Right renal pelvis (tissue), 4 donors: ENCODE results near the gene LRRC49. TPM values are rescaled to one million over a fixed set of nuclear protein-coding genes. Genes with fewer than 3 reads are reported as not detected.

Experiments used
- DNase-seq, 4 donors: peaks; one replicate each; pipeline ENCODE4 v3.0.0-alpha.2; 2013; ENCODE audit warnings: low read depth in 4 of 4, low spot score in 3 of 4, missing footprints in 1 of 4
- polyA plus RNA-seq, 4 donors: library from polyadenylated mRNA; unstranded; fragments of 120-200 nt; gene quantifications; one replicate each; pipeline ENCODE4 v1.2.1, GENCODE V29; 2013; ENCODE audit not compliant: insufficient read length in 4 of 4

Gene LRRC49
- polyA plus RNA-seq, 4 donors, result 16.4 to 21.0 (median 19.0) TPM

GRCh38 chr15:71083349-71083748 is 190.7 kb downstream of the LRRC49 start:
- DNase-seq, result no peak

- DNase-seq, result no peak
Observed at GRCh38 chr15:71084264-71084663, 191.6 kb downstream of the LRRC49 start.

- no peak for DNase-seq
Observed at GRCh38 chr15:71085809-71086208, 193.2 kb downstream of the LRRC49 start.

GRCh38 chr15:71088155-71088554 is 195.5 kb downstream of the LRRC49 start:
- no peak for DNase-seq

- no peak for DNase-seq
Observed at GRCh38 chr15:71088683-71089082, 196.1 kb downstream of the LRRC49 start.

GRCh38 chr15:71089801-71090200 is 197.2 kb downstream of the LRRC49 start:
- DNase-seq, result no peak

- DNase-seq, result no peak
Observed at GRCh38 chr15:71091601-71092000, 199.0 kb downstream of the LRRC49 start.

GRCh38 chr15:71092056-71092600 is 199.5 kb downstream of the LRRC49 start:
- no peak for DNase-seq

GRCh38 chr15:71093054-71094024 is 200.7 kb downstream of the LRRC49 start:
- DNase-seq, result no peak

GRCh38 chr15:71094137-71094536 is 201.5 kb downstream of the LRRC49 start:
- DNase-seq, result no peak

GRCh38 chr15:71096676-71097075 is 204.1 kb downstream of the LRRC49 start:
- no peak for DNase-seq

GRCh38 chr15:71097890-71098289 is 205.3 kb downstream of the LRRC49 start:
- DNase-seq, result no peak

GRCh38 chr15:71098920-71099319 is 206.3 kb downstream of the LRRC49 start:
- no peak for DNase-seq

Other genes with a start within 250 kb of the LRRC49 start
- gene UACA, start 129.3 kb upstream of the LRRC49 start, polyA plus RNA-seq, result 100 to 1,000 TPM in 1 of 4 donors, 10 to 100 TPM in 3; 87.0 to 106 (median 96.9) TPM
- gene LARP6, start 38.7 kb upstream of the LRRC49 start, polyA plus RNA-seq, result 10 to 100 TPM; 15.1 to 18.8 (median 17.3) TPM
- gene THAP10, start 393 bp upstream of the LRRC49 start, polyA plus RNA-seq, result 10 to 100 TPM in 3 of 4 donors, 1 to 10 TPM in 1; 8.1 to 11.3 (median 10.7) TPM
- gene THSD4, start 222.6 kb downstream of the LRRC49 start, polyA plus RNA-seq, result 10 to 100 TPM; 32.7 to 45.9 (median 35.6) TPM